NB4 (cell line): ENCODE measurements around the gene ILK.

ENCODE experiments used
- DNase-seq: peaks from one replicate; pipeline ENCODE4 v3.0.0; 2010; ENCODE audit warnings: low read depth
- H3K4me3 ChIP-seq: one replicate; pipeline ENCODE4 v1.5.1; 2011; ENCODE audit warnings: mild to moderate bottlenecking, low read depth, low read length, moderate library complexity
- CTCF ChIP-seq: IDR thresholded peaks from one replicate; pipeline ENCODE4 v1.5.1; 2012; ENCODE audit warnings: low read depth, low read length
- MYC ChIP-seq: IDR thresholded peaks from 2 replicates; pipeline ENCODE4 v1.6.1; 2011; ENCODE audit warnings: low read depth, low read length
- POLR2A ChIP-seq: IDR thresholded peaks from 2 replicates; pipeline ENCODE4 v1.6.1; 2011; ENCODE audit warnings: mild to moderate bottlenecking; ENCODE audit not compliant: insufficient read length; ENCODE audit errors: extremely low read depth
- TF ChIP-seq, protein P1 (sequence below): IDR thresholded peaks from 2 replicates; pipeline ENCODE4 v1.6.1; 2011; ENCODE audit warnings: low read depth, low read length

Gene ILK

GRCh38 chr11:6656584-6656915 lies 53.0 kb downstream of the ILK start:
- DNase-seq: no peak
- TF ChIP-seq MYC (no peak), POLR2A (no peak), CTCF (no peak)
- TF ChIP-seq, protein P1, sequence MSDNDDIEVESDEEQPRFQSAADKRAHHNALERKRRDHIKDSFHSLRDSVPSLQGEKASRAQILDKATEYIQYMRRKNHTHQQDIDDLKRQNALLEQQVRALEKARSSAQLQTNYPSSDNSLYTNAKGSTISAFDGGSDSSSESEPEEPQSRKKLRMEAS: no peak
- H3K4me3 ChIP-seq: no peak overlapping the region

DNA sequence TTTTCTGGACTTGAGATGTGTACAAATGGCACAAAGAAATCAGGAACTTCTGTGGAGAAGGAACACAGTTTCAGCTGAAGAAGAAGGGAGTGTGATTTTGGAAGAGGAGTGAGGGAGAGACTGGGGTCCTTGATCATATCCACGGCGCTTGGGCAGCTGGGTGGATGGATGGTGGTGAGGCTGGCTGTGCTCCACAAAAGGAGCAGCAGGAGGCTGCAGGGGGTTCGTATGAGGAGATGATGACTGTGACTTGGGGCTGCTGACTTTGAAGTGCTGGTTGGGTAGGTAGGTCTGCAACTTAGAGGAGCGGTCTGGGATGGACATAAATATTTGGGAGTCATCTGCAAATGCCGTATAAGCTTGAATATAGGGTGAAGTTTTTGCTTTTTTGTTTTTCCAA lies 53.4 kb downstream of the ILK start:
- TF ChIP-seq, protein P1: no peak
- TF ChIP-seq CTCF (no peak), MYC (no peak), POLR2A (no peak)
- DNase-seq: no peak
- H3K4me3 ChIP-seq: no peak overlapping the region

DNA sequence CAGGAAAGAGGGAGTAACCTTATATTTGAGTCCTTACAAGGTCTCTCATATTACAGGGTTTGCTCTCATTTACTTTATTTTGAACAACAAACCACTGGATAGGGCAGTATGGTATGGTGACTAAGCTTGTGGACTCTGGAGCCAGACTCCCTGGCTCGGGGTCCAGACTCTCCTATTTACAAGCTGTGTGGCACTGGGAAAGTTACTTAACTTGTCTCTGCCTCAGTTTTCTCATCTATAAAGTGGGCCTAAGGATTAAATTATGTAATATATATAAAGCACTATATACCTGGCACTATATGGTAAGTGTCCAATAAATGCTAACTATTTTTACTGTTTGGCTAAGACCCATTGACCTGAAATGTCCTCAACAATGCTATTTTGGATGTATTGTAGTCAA lies 53.8 kb downstream of the ILK start:
- H3K4me3 ChIP-seq: no peak overlapping the region
- TF ChIP-seq MYC: no peak
- TF ChIP-seq, protein P1: no peak
- TF ChIP-seq CTCF: no peak
- no peak for TF ChIP-seq POLR2A
- DNase-seq: no peak

- TF ChIP-seq, protein P1: no peak
- TF ChIP-seq CTCF (no peak), MYC (no peak), POLR2A (no peak)
- DNase-seq: no peak
- H3K4me3 ChIP-seq: no peak overlapping the region
Measured at GRCh38 chr11:6658647-6659046, 55.1 kb downstream of the ILK start.
